A549 treated with Mapracorat at 1 μM for 4 hours (cell line): ENCODE measurements around the gene BRINP2. TPM values are rescaled to one million over a fixed set of nuclear protein-coding genes. Genes with fewer than 3 reads are reported as not detected.

ENCODE experiments used
- total RNA-seq: library from RNA; stranded (reverse); fragments of 200-300 nt; extraction: Qiagen RNA extraction; gene quantifications from 5 replicates; pipeline ENCODE4 v1.2.3, GENCODE V29; 2022

The BRINP2 gene
- total RNA-seq = 0.08 to 0.15 TPM (median 0.13 TPM) in 5 replicates

GRCh38 chr1:177170756-177171535 lies at the start of gene BRINP2:
TSS of gene BRINP2 (plus strand) at chr1:177170958. CDS start at chr1:177229877, 58,919 bp downstream.

GRCh38 chr1:177164380-177165068 lies 6.2 kb upstream of the BRINP2 start, which contains the start of gene ASTN1:
TSS of gene ASTN1 (minus strand) at chr1:177164712. CDS start at chr1:177164676, 36 bp downstream.

Other genes starting within 250 kb of the BRINP2 start
- gene ASTN1, start 6.2 kb upstream of the BRINP2 start, total RNA-seq = not detected in 5 replicates